NCI-H1105 treated with DMSO at 0.1 percent for 48 hours (cell line): Measurements from ENCODE around the gene PLOD2.
A peak's percentile ranks its signal among the peaks of the same experiment; 100 is the strongest.
"Not testable (repeated sequence)": the region's sequence is repeated elsewhere in the genome, so short reads cannot be mapped to it uniquely, and the experiment has no call there.

Experiments
- DNase-seq: peaks from one replicate; lab custom pipeline; 2025; lab: John Stamatoyannopoulos, UW

The PLOD2 gene

GRCh38 chr3:146138902-146139301 lies 22.1 kb downstream of the PLOD2 start:
- DNase-seq, result no peak

DNA sequence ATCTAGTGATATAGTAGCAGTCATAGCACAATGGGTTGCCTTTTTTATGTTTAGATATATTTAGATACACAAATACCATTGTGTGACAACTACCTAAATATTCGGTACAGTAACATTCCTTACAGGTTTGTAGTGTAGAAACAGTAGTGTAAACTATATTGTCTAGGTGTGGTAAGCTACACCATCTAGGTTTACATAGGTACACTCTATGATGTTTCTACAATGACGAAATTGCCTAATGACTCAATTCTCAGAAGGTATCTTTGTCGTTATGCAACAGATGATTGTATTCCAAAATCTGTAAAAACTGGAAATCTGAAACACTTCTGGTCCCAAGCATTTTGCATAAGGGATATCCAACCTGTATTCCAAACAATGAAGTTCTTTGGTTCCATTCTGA lies 24.3 kb downstream of the PLOD2 start:
- DNase-seq, result no peak

GRCh38 chr3:146134348-146135117 lies 26.5 kb downstream of the PLOD2 start:
- no peak for DNase-seq

DNA sequence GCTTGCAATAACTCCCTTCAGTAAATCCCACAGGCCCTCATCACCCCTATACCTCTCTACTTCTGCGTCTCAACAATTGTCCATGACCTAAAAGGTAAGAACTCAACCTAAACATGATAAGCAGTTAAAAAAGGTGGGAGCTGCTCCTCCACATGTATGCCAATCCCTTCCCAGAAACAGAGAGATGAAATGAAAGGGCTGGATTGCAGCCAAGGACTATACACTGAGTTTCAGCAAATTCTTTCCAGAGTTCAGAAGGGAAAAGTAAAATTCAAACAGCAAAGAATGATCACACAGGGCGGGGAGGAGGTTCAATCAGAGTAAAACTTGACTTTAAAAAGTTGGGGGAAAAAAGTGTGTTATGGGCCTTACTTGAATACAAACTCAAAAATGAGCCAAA lies 27.5 kb downstream of the PLOD2 start:
- peak; percentile 10 for DNase-seq

DNA sequence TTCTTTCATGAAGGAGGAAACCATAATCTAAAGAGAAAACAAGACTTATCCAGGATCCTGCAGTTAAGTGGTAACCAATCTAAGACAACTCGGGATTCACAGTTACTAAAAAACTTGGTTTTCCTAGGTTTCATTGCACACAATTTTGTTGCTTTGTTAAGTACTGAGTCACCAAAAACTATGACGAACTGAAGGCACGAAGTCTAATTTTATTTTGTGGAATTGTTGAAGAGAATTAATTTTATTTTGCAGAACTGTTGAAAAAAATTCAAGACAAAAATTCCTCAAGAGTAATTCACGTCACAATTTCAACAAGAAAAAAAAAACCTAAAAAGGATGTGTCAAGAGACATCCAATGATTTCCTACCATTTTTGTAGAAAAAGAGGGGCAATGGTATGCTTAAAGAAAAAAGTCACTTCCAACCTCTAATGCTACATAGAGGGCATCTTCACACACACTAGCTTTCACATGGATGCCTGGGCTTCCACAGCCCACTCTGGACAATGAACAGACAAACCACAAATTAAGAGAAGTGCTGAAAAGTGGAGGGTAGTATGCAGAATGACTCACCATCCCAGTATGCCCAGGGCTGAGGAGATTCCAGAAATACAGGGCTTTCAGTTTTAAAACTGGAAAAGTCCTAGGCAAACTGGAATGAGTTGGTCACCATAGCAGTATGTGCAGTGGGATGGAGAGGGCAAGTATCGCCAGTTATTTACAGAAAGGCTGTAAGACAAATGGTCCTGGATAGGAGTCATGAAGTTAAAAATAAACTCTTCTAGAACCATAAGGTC lies 29.2 kb downstream of the PLOD2 start:
- DNase-seq, result no peak

- no peak for DNase-seq
Observed at GRCh38 chr3:146130881-146131371, 30.1 kb downstream of the PLOD2 start.

DNA sequence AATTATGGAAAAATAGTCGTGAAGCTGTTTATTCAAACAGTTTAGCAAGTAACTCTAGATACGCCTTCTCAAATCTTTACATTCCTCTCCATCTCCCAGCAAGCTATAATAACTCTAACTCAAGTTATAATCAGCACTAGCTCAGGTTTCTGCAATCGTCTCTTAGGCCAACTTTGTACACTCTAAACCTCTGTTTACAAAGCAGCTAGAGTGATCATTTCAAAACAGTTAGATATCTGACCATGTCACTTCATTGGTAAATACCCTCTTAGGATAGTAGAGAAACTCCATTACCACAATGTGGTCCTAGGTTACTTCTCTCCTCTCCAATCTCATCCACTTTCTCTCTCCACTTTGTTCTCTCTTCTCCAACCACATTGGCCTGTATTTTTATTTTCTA lies 31.2 kb downstream of the PLOD2 start:
- no peak for DNase-seq

GRCh38 chr3:146128939-146129338 lies 32.0 kb downstream of the PLOD2 start:
- DNase-seq, result no peak

DNA sequence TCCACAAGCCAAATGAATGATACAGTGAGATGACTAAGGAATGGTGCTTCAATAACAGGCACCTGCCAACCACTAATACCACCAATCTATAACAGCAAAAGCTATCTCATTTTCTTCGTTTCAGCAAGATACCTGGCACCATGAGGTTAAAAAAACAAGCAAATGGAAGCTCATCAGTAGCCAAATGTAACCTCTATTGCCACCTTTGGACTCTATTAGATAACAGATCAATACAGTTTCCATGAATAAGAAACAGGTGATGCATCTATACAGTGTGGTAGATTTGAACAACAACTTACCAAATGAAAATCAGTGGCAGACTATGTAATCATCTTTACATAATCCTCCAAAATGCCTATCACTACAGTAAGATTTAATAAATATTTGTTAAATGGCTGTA lies 32.8 kb downstream of the PLOD2 start:
- no peak for DNase-seq

GRCh38 chr3:146125951-146126350 lies 35.0 kb downstream of the PLOD2 start:
- no peak for DNase-seq

DNA sequence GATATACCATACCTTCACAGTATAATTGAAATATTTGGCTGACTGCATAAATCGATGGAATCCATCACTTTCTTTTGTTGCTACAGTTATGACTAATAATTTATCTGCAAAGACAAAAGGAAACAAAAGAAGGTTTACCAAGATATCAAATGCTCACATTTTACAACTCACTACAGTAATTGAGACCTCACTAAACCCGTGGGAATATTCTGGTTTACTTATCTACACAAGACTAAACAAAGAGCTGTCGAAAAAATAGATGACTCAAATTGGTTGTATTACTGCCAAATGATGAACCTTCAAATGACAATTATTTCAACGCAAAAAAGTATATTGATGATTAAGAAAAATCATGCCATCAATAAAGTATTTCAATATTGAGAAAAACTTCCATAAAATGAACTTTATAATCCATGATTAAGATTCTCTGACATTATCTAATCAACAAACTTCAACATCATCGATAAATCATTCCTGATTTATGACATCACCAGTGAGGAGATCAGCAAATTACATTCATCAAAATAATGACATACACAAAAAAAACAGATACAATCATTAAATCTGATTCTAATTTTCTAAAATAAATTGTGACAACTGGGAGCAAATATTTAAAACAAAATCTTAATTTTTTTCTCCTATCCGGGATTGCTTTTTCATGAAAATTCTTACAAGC lies 36.7 kb downstream of the PLOD2 start:
- no peak for DNase-seq

GRCh38 chr3:146117406-146118285 lies 43.3 kb downstream of the PLOD2 start:
- no peak for DNase-seq

DNA sequence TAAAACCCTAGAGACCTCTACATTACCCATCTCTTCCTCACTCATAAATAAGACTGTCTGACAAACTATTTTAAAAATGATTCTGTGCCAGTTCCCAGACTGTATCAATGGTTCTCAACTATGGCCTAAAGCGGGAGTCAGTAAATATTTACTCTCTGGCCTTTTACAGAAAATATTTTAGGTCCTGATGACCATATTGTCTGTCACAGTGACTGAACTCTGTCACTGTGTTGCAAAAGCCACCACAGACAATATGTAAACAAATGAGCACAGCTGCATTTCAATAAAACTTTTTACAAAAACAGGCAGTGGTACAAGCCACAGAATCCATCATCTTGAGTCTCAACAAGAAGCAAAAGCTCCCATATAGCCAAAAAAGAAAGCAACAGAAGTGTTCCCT lies 45.4 kb downstream of the PLOD2 start:
- DNase-seq, result no peak

DNA sequence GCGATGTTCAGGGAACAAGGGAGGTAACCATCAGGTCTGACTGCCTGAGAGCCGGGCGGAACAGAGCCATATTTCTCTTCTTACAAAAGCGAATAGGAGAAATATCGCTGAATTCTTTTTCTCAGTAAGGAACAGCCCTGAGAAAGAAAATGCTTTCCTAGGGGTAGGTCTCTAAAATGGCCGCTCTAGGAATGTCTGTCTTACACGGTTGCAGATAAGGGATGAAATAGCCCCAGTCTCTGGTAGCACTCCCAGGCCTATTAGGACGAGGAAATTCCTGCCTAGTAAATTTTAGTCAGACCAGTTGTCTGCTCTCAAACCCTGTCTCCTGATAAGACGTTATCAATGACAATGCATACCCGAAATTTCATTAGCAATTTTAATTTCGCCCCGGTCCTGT lies 47.2 kb downstream of the PLOD2 start:
- not testable (repeated sequence) for DNase-seq

- DNase-seq, result no peak
Observed at GRCh38 chr3:146111337-146111736, 49.6 kb downstream of the PLOD2 start.

DNA sequence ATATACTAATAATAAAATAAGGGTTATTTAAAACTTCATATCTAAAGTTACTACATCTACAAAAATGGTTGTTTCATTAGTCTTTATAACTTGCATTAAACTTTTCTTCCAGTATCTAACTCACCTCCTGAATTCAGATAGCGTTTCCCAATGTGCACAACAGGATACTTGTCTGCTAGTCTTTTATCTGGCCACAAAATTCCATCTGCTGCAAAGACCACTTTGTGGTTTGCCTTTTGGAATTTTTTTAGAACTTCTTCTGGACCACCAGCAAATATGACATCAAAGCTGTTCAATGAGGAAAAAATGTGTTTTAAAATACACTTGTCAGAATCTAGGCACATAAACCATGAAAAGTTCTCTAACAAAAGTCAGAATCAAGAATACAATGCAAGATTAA lies 50.8 kb downstream of the PLOD2 start:
- no peak for DNase-seq

GRCh38 chr3:146106986-146107385 lies 54.0 kb downstream of the PLOD2 start:
- DNase-seq, result no peak

DNA sequence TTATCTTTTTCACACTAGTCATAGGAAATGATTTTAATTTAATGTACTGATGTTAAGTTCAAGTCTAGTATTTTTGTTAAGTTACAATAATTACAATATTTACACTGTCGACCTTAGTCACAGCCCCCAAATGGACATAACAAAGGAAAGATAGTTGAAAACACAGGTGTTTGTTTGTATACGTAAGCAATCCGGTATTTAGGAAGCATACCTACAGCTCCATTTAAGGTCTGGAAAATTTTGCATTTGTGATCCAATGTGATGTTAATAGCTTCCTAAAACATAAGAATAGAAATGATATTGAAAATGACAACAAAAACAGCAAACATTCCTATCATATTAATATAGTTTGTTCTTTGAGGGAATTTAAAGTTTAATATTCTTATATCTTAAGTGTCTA lies 56.9 kb downstream of the PLOD2 start:
- DNase-seq, result no peak

- no peak for DNase-seq
Observed at GRCh38 chr3:146102885-146103284, 58.1 kb downstream of the PLOD2 start.

DNA sequence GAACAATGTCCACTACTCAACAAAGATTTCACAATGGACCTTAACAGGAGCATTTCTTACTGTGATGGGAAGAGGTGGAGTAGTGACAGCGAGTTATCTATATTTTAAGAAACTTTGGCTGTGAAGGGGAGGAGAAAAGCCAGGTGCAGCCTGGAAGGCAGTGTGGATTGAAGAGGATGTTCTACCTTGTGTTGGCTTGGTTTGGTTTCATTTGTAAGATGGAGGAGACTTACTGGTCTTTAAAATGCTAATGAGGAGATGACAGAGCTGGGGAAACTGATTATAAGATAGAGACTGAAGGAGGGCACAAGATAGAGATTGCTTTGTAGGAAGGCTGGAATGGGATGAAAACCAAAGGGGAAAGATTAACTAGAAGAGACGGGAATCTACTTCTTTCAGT lies 59.4 kb downstream of the PLOD2 start:
- DNase-seq, result no peak

DNA sequence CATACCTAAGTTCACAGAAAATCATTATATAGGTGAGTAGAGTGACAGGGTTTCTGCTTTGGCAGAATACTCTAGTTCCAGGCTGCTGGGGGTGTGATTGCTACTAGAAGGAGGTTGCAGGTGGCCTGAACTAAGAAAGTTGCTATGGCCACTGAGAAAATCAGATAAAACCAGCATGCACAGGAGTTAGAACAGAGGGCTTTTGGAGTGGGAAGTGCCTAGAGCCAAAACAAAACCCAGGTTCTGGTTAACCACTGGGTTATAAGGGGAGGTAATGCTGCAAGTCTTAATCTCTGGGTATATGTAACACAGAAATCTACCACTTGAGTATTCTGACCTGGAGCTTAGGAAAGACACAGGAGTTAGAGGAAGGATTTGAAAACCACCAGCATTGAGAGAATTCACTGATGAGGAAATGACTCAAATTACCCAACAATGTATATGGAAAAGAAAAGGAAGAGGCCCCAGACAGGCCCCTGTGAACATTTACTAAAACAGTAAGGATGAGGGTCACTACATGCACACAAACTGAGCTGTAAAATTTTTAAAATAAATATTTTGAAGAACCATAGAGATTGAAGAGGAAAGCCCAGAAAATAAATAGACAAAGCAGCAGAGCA lies 60.0 kb downstream of the PLOD2 start:
- no peak for DNase-seq
